Hepatocyte (in vitro differentiated cells): ENCODE results near the gene PODXL2.

Experiments
- CTCF ChIP-seq: fragments of 200-600 bp; sonication (generic); IDR thresholded peaks from 2 replicates; pipeline ENCODE4 v1.5.1; 2016; ENCODE audit warnings: antibody characterized with exemption, mild to moderate bottlenecking; ENCODE audit not compliant: poor library complexity
- EZH2 ChIP-seq: fragments of 200-600 bp; sonication (generic); IDR thresholded peaks from 2 replicates; pipeline ENCODE4 v1.6.1; 2016; ENCODE audit warnings: antibody characterized with exemption, mild to moderate bottlenecking, borderline replicate concordance

GRCh38 chr3:127612966-127613365, 16.0 kb upstream of the PODXL2 start:
- no peak for TF ChIP-seq CTCF
- no peak for TF ChIP-seq EZH2
